ENCODE measurements around the gene NID2. TPM values are rescaled to one million over a fixed set of nuclear protein-coding genes. Genes with fewer than 3 reads are reported as not detected.

The NID2 gene
- total and polyA plus RNA-seq, 2 donors (not counting 1 experiment from before 2014, with no cell fraction given), result 181 to 2,513 TPM

GRCh38 chr14:52043690-52044089 is 25.2 kb downstream of the NID2 start:
- no peak for DNase-seq (ENCODE audit: low read depth in 2 of 2)
- Histone ChIP-seq H3K27ac (ENCODE audit: insufficient read depth, low read length) (no peak overlapping the region), H3K36me3 (ENCODE audit: control insufficient read depth, insufficient read depth, low read length) (peaks cover 28% of the 10 kb centered on the region), H3K27me3 (ENCODE audit: control insufficient read depth, insufficient read depth, low read length) (no peaks in the 10 kb centered on the region), H3K4me1 (ENCODE audit: control insufficient read depth, extremely low read depth, insufficient read depth, low read length) (peaks cover 47% of the 10 kb centered on the region), H3K4me3 (replicated peaks in 1 of 4; ENCODE audit: control extremely low read depth in 1 of 4, insufficient read depth in 1 of 4, low read depth in 3 of 4, low read length in 4 of 4) (no peak overlapping the region), H2AFZ (ENCODE audit: low read length) (no peak overlapping the region), H3K4me2 (ENCODE audit: extremely low read depth, insufficient read depth, low read length) (no peak overlapping the region), H4K20me1 (ENCODE audit: control insufficient read depth, extremely low read depth, insufficient read depth, low read length) (peaks cover 2% of the 10 kb centered on the region), H3K79me2 (ENCODE audit: control insufficient read depth, insufficient read depth, low read length) (peaks cover 70% of the 10 kb centered on the region), H3K9me3 (ENCODE audit: control insufficient read depth, insufficient read depth, low read depth, low read length) (no peaks in the 10 kb centered on the region), H3K9ac (ENCODE audit: insufficient read depth, low read length) (no peak overlapping the region)
- TF ChIP-seq CTCF (conservative IDR thresholded peaks at IDR 0.05 in 1 of 2, IDR thresholded peaks at IDR 0.05 in 1 of 2; ENCODE audit: low read depth in 1 of 2, low read length in 2 of 2) (peak; percentile 41 to 49), EZH2 (IDR thresholded peaks at IDR 0.05; ENCODE audit: low read length, missing control alignments) (no peak)

- Histone ChIP-seq H3K27me3 (ENCODE audit: control insufficient read depth, insufficient read depth, low read length) (no peaks in the 10 kb centered on the region), H3K9me3 (ENCODE audit: control insufficient read depth, insufficient read depth, low read depth, low read length) (no peaks in the 10 kb centered on the region), H3K9ac (ENCODE audit: insufficient read depth, low read length) (no peak overlapping the region), H3K4me3 (replicated peaks in 1 of 4; ENCODE audit: control extremely low read depth in 1 of 4, insufficient read depth in 1 of 4, low read depth in 3 of 4, low read length in 4 of 4) (no peak overlapping the region), H3K4me1 (ENCODE audit: control insufficient read depth, extremely low read depth, insufficient read depth, low read length) (peaks cover 40% of the 10 kb centered on the region), H3K4me2 (ENCODE audit: extremely low read depth, insufficient read depth, low read length) (peak overlapping the region; percentile 68), H3K79me2 (ENCODE audit: control insufficient read depth, insufficient read depth, low read length) (peaks cover 59% of the 10 kb centered on the region), H3K36me3 (ENCODE audit: control insufficient read depth, insufficient read depth, low read length) (peaks cover 24% of the 10 kb centered on the region), H4K20me1 (ENCODE audit: control insufficient read depth, extremely low read depth, insufficient read depth, low read length) (no peaks in the 10 kb centered on the region), H2AFZ (ENCODE audit: low read length) (no peak overlapping the region), H3K27ac (ENCODE audit: insufficient read depth, low read length) (no peak overlapping the region)
- no peak for TF ChIP-seq EZH2 (IDR thresholded peaks at IDR 0.05; ENCODE audit: low read length, missing control alignments)
- no peak for TF ChIP-seq CTCF (conservative IDR thresholded peaks at IDR 0.05 in 1 of 2, IDR thresholded peaks at IDR 0.05 in 1 of 2; ENCODE audit: low read depth in 1 of 2, low read length in 2 of 2)
- DNase-seq (ENCODE audit: low read depth in 2 of 2), result no peak
These were observed 26.2 kb downstream of the NID2 start for GRCh38 chr14:52042371-52043289.

GRCh38 chr14:52040598-52040997 is 28.3 kb downstream of the NID2 start:
- Histone ChIP-seq H3K27me3 (ENCODE audit: control insufficient read depth, insufficient read depth, low read length) (no peaks in the 10 kb centered on the region), H3K4me3 (replicated peaks in 1 of 4; ENCODE audit: control extremely low read depth in 1 of 4, insufficient read depth in 1 of 4, low read depth in 3 of 4, low read length in 4 of 4) (no peak overlapping the region), H3K4me1 (ENCODE audit: control insufficient read depth, extremely low read depth, insufficient read depth, low read length) (peaks cover 26% of the 10 kb centered on the region), H3K4me2 (ENCODE audit: extremely low read depth, insufficient read depth, low read length) (no peak overlapping the region), H3K36me3 (ENCODE audit: control insufficient read depth, insufficient read depth, low read length) (peaks cover 22% of the 10 kb centered on the region), H2AFZ (ENCODE audit: low read length) (no peak overlapping the region), H3K9ac (ENCODE audit: insufficient read depth, low read length) (no peak overlapping the region), H3K9me3 (ENCODE audit: control insufficient read depth, insufficient read depth, low read depth, low read length) (no peaks in the 10 kb centered on the region), H4K20me1 (ENCODE audit: control insufficient read depth, extremely low read depth, insufficient read depth, low read length) (no peaks in the 10 kb centered on the region), H3K79me2 (ENCODE audit: control insufficient read depth, insufficient read depth, low read length) (peaks cover 50% of the 10 kb centered on the region), H3K27ac (ENCODE audit: insufficient read depth, low read length) (no peak overlapping the region)
- no peak for DNase-seq (ENCODE audit: low read depth in 2 of 2)
- TF ChIP-seq EZH2 (IDR thresholded peaks at IDR 0.05; ENCODE audit: low read length, missing control alignments) (no peak), CTCF (conservative IDR thresholded peaks at IDR 0.05 in 1 of 2, IDR thresholded peaks at IDR 0.05 in 1 of 2; ENCODE audit: low read depth in 1 of 2, low read length in 2 of 2) (no peak)
